Left ventricle myocardium inferior (tissue), 1 donor: Measurements from ENCODE around the gene A3GALT2. TPM values are rescaled to one million over a fixed set of nuclear protein-coding genes. Genes with fewer than 3 reads are reported as not detected.
"Not testable (repeated sequence)": the region's sequence is repeated elsewhere in the genome, so short reads cannot be mapped to it uniquely, and the experiment has no call there.

ENCODE experiments used
- DNase-seq: peaks from one replicate; pipeline ENCODE4 v3.0.0-alpha.2; 2020
- H3K27ac ChIP-seq: fragments of 200-600 bp; replicated peaks from 2 replicates; pipeline ENCODE4 v1.8.0; 2021
- H3K27me3 ChIP-seq: fragments of 200-600 bp; 2 replicates; pipeline ENCODE4 v1.8.0; 2021; ENCODE audit warnings: low read depth
- H3K36me3 ChIP-seq: fragments of 200-600 bp; 2 replicates; pipeline ENCODE4 v1.8.0; 2021
- H3K4me1 ChIP-seq: fragments of 200-600 bp; 2 replicates; pipeline ENCODE4 v1.8.0; 2021
- H3K4me3 ChIP-seq: fragments of 200-600 bp; 2 replicates; pipeline ENCODE4 v1.8.0; 2021; ENCODE audit warnings: mild to moderate bottlenecking, moderate library complexity
- H3K9me3 ChIP-seq: fragments of 200-600 bp; replicated peaks from 2 replicates; pipeline ENCODE4 v1.8.0; 2021
- CTCF ChIP-seq: fragments of 200-600 bp; IDR thresholded peaks from 2 replicates; pipeline ENCODE4 v1.8.0; 2021; ENCODE audit warnings: antibody characterized with exemption, mild to moderate bottlenecking, borderline replicate concordance
- intact Hi-C: fragments of 100-400 bp; cut with micrococcal nuclease; formaldehyde crosslinking; loops from one replicate; pipeline ENCODE4 v1.11.0; 2022
- total RNA-seq: library from RNA; stranded (reverse); fragmentation: NEBNext Ultra II Directional; extraction: Animal tissue kit (Norgen Biotek cat#: 25700); gene quantifications from one replicate; pipeline ENCODE4 v1.2.1, GENCODE V29; 2021
- donor health status: DM: no; HTN: yes; CAD: no; lungs with severe emphysema.

Gene A3GALT2
- total RNA-seq, 1 donor from 2014 or later, result not detected

- no peak for DNase-seq
- intact Hi-C loops, result no loop called here
- no peak for TF ChIP-seq CTCF
- H3K27ac ChIP-seq, result no peak overlapping the region
- H3K9me3 ChIP-seq, result no peaks in the 10 kb centered on the region
- H3K4me3 ChIP-seq, result no peak overlapping the region
- H3K27me3 ChIP-seq, result peaks cover 13% of the 10 kb centered on the region
- no peaks in the 10 kb centered on the region for H3K36me3 ChIP-seq
- H3K4me1 ChIP-seq, result peaks cover 13% of the 10 kb centered on the region
These were observed 10.2 kb downstream of the A3GALT2 start for GRCh38 chr1:33310702-33311101.

GRCh38 chr1:33309351-33309750 lies 11.5 kb downstream of the A3GALT2 start:
- H3K36me3 ChIP-seq, DNase-seq, H3K27ac ChIP-seq, H3K4me3 ChIP-seq, intact Hi-C loops, H3K9me3 ChIP-seq: not testable (repeated sequence)
- H3K4me1 ChIP-seq, result peaks cover 13% of the 10 kb centered on the region
- H3K27me3 ChIP-seq, result peaks cover 13% of the 10 kb centered on the region

GRCh38 chr1:33307494-33307864 lies 13.4 kb downstream of the A3GALT2 start:
- H3K9me3 ChIP-seq, result no peaks in the 10 kb centered on the region
- DNase-seq, result no peak
- peak overlapping the region; percentile 61 for H3K4me3 ChIP-seq
- H3K27me3 ChIP-seq, result peaks cover 13% of the 10 kb centered on the region
- no peak for TF ChIP-seq CTCF
- intact Hi-C loops, result no loop called here
- no peak overlapping the region for H3K27ac ChIP-seq
- no peaks in the 10 kb centered on the region for H3K36me3 ChIP-seq
- H3K4me1 ChIP-seq, result peaks cover 13% of the 10 kb centered on the region

- Histone ChIP-seq H3K36me3 (no peaks in the 10 kb centered on the region), H3K4me3 (peak overlapping the region; percentile 61), H3K9me3 (no peaks in the 10 kb centered on the region), H3K4me1 (peaks cover 13% of the 10 kb centered on the region), H3K27me3 (peaks cover 13% of the 10 kb centered on the region), H3K27ac (no peak overlapping the region)
- no peak for TF ChIP-seq CTCF
- intact Hi-C loops, result no loop called here
- DNase-seq, result no peak
These were observed 14.0 kb downstream of the A3GALT2 start for GRCh38 chr1:33306653-33307493.

GRCh38 chr1:33305816-33306652 lies 14.9 kb downstream of the A3GALT2 start:
- intact Hi-C loops, result no loop called here
- Histone ChIP-seq H3K27me3 (peaks cover 13% of the 10 kb centered on the region), H3K36me3 (no peaks in the 10 kb centered on the region), H3K4me3 (peak overlapping the region; percentile 61), H3K27ac (no peak overlapping the region), H3K4me1 (peaks cover 18% of the 10 kb centered on the region), H3K9me3 (no peaks in the 10 kb centered on the region)
- no peak for TF ChIP-seq CTCF
- no peak for DNase-seq
